ENCODE data around the gene HOXC6.

- TF ChIP-seq CTCF (IDR thresholded peaks at IDR 0.05), result no peak
- TF ChIP-seq MLX (CRISPR knock-in tag; IDR thresholded peaks at IDR 0.05), result no peak
- TF ChIP-seq CREM (CRISPR knock-in tag; IDR thresholded peaks at IDR 0.05), result no peak
- no peak for TF ChIP-seq ESRRA (CRISPR knock-in tag; IDR thresholded peaks at IDR 0.05; ENCODE audit: borderline replicate concordance)
- TF ChIP-seq CBFB (CRISPR knock-in tag; IDR thresholded peaks at IDR 0.05; ENCODE audit: low read depth), result no peak
- no peak for TF ChIP-seq HMGXB4 (CRISPR knock-in tag; IDR thresholded peaks at IDR 0.05)
- no peak for TF ChIP-seq ZNF232 (CRISPR knock-in tag; IDR thresholded peaks at IDR 0.05)
- TF ChIP-seq ZNF138 (CRISPR knock-in tag; conservative IDR thresholded peaks at IDR 0.05), result no peak
- TF ChIP-seq, protein P1, sequence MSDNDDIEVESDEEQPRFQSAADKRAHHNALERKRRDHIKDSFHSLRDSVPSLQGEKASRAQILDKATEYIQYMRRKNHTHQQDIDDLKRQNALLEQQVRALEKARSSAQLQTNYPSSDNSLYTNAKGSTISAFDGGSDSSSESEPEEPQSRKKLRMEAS (CRISPR knock-in tag; IDR thresholded peaks at IDR 0.05), result no peak
- TF ChIP-seq, protein P2, sequence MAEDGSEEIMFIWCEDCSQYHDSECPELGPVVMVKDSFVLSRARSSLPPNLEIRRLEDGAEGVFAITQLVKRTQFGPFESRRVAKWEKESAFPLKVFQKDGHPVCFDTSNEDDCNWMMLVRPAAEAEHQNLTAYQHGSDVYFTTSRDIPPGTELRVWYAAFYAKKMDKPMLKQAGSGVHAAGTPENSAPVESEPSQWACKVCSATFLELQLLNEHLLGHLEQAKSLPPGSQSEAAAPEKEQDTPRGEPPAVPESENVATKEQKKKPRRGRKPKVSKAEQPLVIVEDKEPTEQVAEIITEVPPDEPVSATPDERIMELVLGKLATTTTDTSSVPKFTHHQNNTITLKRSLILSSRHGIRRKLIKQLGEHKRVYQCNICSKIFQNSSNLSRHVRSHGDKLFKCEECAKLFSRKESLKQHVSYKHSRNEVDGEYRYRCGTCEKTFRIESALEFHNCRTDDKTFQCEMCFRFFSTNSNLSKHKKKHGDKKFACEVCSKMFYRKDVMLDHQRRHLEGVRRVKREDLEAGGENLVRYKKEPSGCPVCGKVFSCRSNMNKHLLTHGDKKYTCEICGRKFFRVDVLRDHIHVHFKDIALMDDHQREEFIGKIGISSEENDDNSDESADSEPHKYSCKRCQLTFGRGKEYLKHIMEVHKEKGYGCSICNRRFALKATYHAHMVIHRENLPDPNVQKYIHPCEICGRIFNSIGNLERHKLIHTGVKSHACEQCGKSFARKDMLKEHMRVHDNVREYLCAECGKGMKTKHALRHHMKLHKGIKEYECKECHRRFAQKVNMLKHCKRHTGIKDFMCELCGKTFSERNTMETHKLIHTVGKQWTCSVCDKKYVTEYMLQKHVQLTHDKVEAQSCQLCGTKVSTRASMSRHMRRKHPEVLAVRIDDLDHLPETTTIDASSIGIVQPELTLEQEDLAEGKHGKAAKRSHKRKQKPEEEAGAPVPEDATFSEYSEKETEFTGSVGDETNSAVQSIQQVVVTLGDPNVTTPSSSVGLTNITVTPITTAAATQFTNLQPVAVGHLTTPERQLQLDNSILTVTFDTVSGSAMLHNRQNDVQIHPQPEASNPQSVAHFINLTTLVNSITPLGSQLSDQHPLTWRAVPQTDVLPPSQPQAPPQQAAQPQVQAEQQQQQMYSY (CRISPR knock-in tag; IDR thresholded peaks at IDR 0.05), result no peak
These were observed 9.7 kb upstream of the HOXC6 start for GRCh38 chr12:54018468-54018984.

Measured in WTC11 (cell line).